Lung (tissue), 12 donors: ENCODE measurements around the gene PPM1L. TPM values are rescaled to one million over a fixed set of nuclear protein-coding genes. Genes with fewer than 3 reads are reported as not detected.

Source experiments
- ATAC-seq: fragments of 200-7000 bp; cut with Tn5 transposase; one replicate; pipeline ENCODE4 v1.9.1; 2020; ENCODE audit warnings: moderate number of reproducible peaks; ENCODE audit not compliant: insufficient read depth, low FRiP score
- DNase-seq, 3 donors: peaks; one replicate each; pipeline ENCODE4 v3.0.0-alpha.2; 2013 to 2017
- H3K27ac ChIP-seq, 2 donors: one replicate each; pipeline ENCODE4 v1.5.1; 2013; ENCODE audit warnings: mild to moderate bottlenecking in 2 of 2, moderate library complexity in 2 of 2, control low read depth in 1 of 2, inconsistent platforms in 1 of 2, low read depth in 1 of 2, low read length in 1 of 2
- H3K27me3 ChIP-seq, 3 donors: one replicate each; pipeline ENCODE4 v1.5.1; 2013; ENCODE audit warnings: low read length in 2 of 3; ENCODE audit not compliant: control insufficient read depth in 3 of 3, insufficient read depth in 3 of 3
- H3K36me3 ChIP-seq, 4 donors: one replicate each; pipeline ENCODE4 v1.5.1; 2013; ENCODE audit warnings: low read length in 4 of 4, mild to moderate bottlenecking in 1 of 4, moderate library complexity in 1 of 4; ENCODE audit not compliant: control insufficient read depth in 4 of 4, insufficient read depth in 4 of 4
- H3K4me1 ChIP-seq, 5 donors: one replicate each; pipeline ENCODE4 v1.5.1; 2013; ENCODE audit warnings: low read length in 5 of 5, mild to moderate bottlenecking in 2 of 5, moderate library complexity in 1 of 5; ENCODE audit not compliant: control insufficient read depth in 5 of 5, insufficient read depth in 5 of 5
- H3K4me3 ChIP-seq: one replicate; pipeline ENCODE4 v1.5.1; 2013; ENCODE audit warnings: mild to moderate bottlenecking, control low read depth, moderate library complexity
- H3K9ac ChIP-seq, 2 donors: one replicate each; pipeline ENCODE4 v1.5.1; 2013; ENCODE audit warnings: low read length in 2 of 2, control low read depth in 1 of 2; ENCODE audit not compliant: insufficient read depth in 1 of 2
- H3K9me3 ChIP-seq, 4 donors: one replicate each; pipeline ENCODE4 v1.5.1; 2013; ENCODE audit warnings: low read length in 3 of 4, mild to moderate bottlenecking in 1 of 4, moderate library complexity in 1 of 4; ENCODE audit not compliant: control insufficient read depth in 4 of 4, insufficient read depth in 3 of 4
- WGBS, 2 donors: extraction: QIAGEN DNeasy Blood & Tissue Kit; methylation state at CpG; one replicate each; pipeline ENCODE4 v1.1.7; 2013; 5-methylcytosine and 5-hydroxymethylcytosine counted together
- polyA plus RNA-seq, 2 donors: library from polyadenylated mRNA; stranded (reverse); fragments of 200-250 nt; gene quantifications; one replicate each; pipeline ENCODE4 v1.2.1, GENCODE V29; 2013
- total RNA-seq, 2 donors: library from RNA; depleted of rRNA in 1 of 2; stranded (reverse); fragments of >200 nt in 1 of 2; gene quantifications; one replicate each; pipeline ENCODE4 v1.2.1, GENCODE V29; 2014 to 2021
- TF ChIP-seq, protein P1 (sequence below): IDR thresholded peaks from 2 replicates; pipeline ENCODE4 v1.5.1; 2012; ENCODE audit warnings: mild to moderate bottlenecking; ENCODE audit errors: control extremely low read depth, extremely low read depth
- donor health status: control.
- donor health status: control.
- donor health status: Bipolar disorder and iron deficiency.
- donor health status: healthy.
- donor health status: DM: yes; HTN: yes; CAD: no.

The PPM1L gene
- total and polyA plus RNA-seq, 4 donors = 1.5 to 17.7 (median 6.7) TPM

DNA sequence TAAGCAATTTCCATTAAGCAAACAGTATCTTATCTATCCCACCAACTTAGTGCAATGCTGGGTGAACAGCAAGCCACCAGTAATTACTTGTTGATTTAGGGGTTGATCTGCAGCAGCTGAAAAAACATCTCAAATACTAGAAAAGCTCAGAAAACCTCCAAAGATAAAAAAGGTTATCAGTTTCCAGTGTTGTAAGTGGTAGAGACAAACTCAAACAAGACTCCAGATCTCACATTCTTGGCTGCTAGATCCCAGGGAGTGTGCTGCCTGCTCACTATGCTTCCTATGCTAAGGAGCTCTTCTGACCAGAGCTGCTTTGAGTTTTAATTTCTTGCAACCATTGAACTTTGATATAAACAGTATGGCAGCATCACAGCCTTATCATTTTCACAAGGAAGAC lies 337.9 kb downstream of the PPM1L start:
- Histone ChIP-seq H3K9me3 (no peaks in the 10 kb centered on the region), H3K9ac (no peak overlapping the region), H3K36me3 (peaks cover 0 to 16% (median 4%) of the 10 kb centered on the region in 4 donors), H3K4me3 (no peak overlapping the region), H3K4me1 (peaks cover 0 to 9% (median 0%) of the 10 kb centered on the region in 5 donors), H3K27me3 (no peaks in the 10 kb centered on the region), H3K27ac (no peak overlapping the region)
- DNase-seq = no peak
- no peak for ATAC-seq
- TF ChIP-seq, protein P1, sequence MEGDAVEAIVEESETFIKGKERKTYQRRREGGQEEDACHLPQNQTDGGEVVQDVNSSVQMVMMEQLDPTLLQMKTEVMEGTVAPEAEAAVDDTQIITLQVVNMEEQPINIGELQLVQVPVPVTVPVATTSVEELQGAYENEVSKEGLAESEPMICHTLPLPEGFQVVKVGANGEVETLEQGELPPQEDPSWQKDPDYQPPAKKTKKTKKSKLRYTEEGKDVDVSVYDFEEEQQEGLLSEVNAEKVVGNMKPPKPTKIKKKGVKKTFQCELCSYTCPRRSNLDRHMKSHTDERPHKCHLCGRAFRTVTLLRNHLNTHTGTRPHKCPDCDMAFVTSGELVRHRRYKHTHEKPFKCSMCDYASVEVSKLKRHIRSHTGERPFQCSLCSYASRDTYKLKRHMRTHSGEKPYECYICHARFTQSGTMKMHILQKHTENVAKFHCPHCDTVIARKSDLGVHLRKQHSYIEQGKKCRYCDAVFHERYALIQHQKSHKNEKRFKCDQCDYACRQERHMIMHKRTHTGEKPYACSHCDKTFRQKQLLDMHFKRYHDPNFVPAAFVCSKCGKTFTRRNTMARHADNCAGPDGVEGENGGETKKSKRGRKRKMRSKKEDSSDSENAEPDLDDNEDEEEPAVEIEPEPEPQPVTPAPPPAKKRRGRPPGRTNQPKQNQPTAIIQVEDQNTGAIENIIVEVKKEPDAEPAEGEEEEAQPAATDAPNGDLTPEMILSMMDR = no peak

DNA sequence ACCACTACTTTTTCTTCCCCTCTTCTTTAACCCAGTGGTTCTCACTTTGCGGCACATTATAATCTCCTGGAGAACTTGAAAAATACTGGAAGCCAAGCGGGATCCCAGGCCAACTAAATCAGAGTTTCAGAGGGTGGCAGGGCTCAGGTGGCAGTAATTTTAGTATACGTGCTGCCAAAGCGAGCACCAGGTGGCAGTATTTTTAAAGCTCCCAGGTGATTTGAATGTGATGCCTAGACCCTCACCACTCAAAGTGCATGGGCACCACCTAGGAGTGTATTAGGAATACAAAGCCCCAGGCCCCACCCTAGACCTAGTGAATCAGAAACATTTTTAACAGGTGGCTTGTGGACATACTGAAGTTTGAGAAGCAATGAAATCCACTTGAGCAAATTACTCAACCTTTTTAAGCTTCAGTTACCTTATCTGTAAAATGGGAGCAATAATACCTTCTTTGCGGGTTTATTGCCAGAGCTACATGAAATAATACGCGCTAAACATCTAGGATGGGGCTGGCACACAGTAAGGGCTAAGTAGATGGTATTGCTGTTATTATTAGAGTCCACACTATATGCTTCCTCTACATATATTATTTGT lies 340.8 kb downstream of the PPM1L start:
- WGBS, 2 donors = 82 to 84% methylated on average over 7 of the region's 7 CpGs
- no peak overlapping the region for H3K27ac ChIP-seq
- DNase-seq (peak in 2 of 3 donors; percentile 9 to 13), ATAC-seq (no peak)
- no peak overlapping the region for H3K9ac ChIP-seq
- peaks cover 0 to 12% (median 0%) of the 10 kb centered on the region in 5 donors for H3K4me1 ChIP-seq
- no peaks in the 10 kb centered on the region for H3K9me3 ChIP-seq
- no peaks in the 10 kb centered on the region for H3K27me3 ChIP-seq
- TF ChIP-seq, protein P1 = no peak
- H3K36me3 ChIP-seq = peaks cover 1 to 21% (median 7%) of the 10 kb centered on the region in 4 donors
- H3K4me3 ChIP-seq = no peak overlapping the region

DNA sequence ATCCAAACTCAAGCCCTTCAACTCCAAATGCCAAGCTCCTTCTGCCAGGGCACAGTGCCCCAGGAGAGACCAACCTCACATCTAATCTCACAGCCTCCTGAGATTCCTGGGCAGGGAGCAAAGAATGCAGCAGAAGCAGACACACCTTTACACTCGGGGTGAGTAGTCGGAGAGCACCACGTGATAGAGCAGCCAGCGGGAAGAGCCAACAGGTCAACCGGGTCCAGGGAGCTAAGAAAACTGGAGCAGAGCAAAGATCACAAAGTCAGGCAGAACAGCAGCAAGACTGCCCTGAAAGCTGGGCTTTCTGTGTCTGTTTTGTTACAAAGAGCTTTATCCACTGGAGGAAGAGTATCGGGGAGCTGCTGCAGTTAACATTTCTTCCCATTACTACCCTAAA lies 345.0 kb downstream of the PPM1L start:
- Histone ChIP-seq H3K9ac (no peak overlapping the region), H3K36me3 (peaks cover 1 to 32% (median 11%) of the 10 kb centered on the region in 4 donors), H3K9me3 (peaks cover 0 to 3% (median 0%) of the 10 kb centered on the region in 4 donors), H3K27ac (peak overlapping the region in 1 of 2 donors; percentile 51), H3K4me3 (no peak overlapping the region), H3K27me3 (no peaks in the 10 kb centered on the region), H3K4me1 (peaks cover 0 to 12% (median 3%) of the 10 kb centered on the region in 5 donors)
- TF ChIP-seq, protein P1 = no peak
- WGBS, 2 donors = 81 to 89% methylated on average over 6 of the region's 6 CpGs
- no peak for DNase-seq
- peak; percentile 24 for ATAC-seq
